Thyroid gland (tissue), 4 donors: ENCODE measurements around the gene GPM6B.

Experiments used
- POLR2A ChIP-seq, 2 donors: fragments of 450-650 bp; IDR thresholded peaks; one replicate each; pipeline ENCODE4 v1.6.1; 2017; ENCODE audit warnings: antibody characterized with exemption in 2 of 2, mild to moderate bottlenecking in 2 of 2, moderate library complexity in 1 of 2
- TF ChIP-seq, protein P1 (sequence below), 6 experiments: fragments of 200-600 bp in 3 of 6; fragments of 450-650 bp in 3 of 6; sonication (generic) in 3 of 6; IDR thresholded peaks; one replicate each; pipeline ENCODE4 v1.5.1; 2016 to 2019; ENCODE audit warnings: antibody characterized with exemption in 6 of 6, mild to moderate bottlenecking in 2 of 6, inconsistent platforms in 1 of 6, moderate library complexity in 1 of 6

DNA sequence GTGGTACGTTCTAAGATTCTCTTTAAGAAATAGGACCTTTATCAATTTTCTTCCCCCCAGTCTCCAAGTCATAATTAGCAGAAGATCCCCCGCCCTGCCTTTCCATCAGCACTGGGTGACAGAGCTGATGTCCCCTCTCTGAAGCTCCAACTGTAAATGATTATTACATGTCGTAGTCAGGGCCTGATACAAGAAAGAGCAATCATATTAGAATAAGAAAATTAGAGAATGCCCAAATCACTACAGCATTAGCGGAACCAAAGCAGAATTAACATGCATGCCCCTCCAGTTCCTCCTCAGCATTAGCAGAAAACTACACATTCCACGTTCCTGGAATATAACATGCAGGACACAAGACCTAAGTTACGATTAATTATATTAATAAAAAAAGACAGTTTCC is 717 bp downstream of the GPM6B start:
- TF ChIP-seq, protein P1, sequence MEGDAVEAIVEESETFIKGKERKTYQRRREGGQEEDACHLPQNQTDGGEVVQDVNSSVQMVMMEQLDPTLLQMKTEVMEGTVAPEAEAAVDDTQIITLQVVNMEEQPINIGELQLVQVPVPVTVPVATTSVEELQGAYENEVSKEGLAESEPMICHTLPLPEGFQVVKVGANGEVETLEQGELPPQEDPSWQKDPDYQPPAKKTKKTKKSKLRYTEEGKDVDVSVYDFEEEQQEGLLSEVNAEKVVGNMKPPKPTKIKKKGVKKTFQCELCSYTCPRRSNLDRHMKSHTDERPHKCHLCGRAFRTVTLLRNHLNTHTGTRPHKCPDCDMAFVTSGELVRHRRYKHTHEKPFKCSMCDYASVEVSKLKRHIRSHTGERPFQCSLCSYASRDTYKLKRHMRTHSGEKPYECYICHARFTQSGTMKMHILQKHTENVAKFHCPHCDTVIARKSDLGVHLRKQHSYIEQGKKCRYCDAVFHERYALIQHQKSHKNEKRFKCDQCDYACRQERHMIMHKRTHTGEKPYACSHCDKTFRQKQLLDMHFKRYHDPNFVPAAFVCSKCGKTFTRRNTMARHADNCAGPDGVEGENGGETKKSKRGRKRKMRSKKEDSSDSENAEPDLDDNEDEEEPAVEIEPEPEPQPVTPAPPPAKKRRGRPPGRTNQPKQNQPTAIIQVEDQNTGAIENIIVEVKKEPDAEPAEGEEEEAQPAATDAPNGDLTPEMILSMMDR (IDR thresholded peaks at IDR 0.05), result no peak
- no peak for TF ChIP-seq POLR2A (IDR thresholded peaks at IDR 0.05)
